PC-9 (cell line): ENCODE results near the gene AAK1.

Experiments used
- EZH2 ChIP-seq: fragments of 200-600 bp; sonication (generic); IDR thresholded peaks from 2 replicates; pipeline ENCODE4 v1.8.0; 2017; ENCODE audit warnings: antibody characterized with exemption, low read depth
- TF ChIP-seq, protein P1 (sequence below): fragments of 200-600 bp; sonication (generic); conservative IDR thresholded peaks from 2 replicates; pipeline ENCODE4 v1.6.1; 2017; ENCODE audit warnings: mixed run types, antibody characterized with exemption, mild to moderate bottlenecking, moderate library complexity

DNA sequence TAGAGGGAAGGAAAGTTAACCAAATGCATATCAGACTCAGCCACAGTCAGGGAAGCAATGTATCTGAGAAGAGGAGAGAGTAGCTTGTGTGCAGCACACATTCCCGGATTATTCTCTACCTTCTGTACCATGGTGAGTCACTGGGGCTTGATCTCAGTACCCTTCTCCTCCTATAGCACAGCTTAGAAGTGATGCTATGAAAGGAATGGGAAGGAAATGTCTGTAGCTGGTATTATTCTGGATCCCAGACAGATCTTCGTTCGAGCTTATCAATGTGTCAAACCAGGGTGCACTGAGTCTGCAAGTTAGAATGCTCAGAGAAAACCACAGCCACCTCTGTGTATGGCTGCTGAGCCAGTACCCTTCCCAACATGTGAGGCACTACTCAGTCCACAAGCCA, 118.3 kb downstream of the AAK1 start:
- TF ChIP-seq, protein P1, sequence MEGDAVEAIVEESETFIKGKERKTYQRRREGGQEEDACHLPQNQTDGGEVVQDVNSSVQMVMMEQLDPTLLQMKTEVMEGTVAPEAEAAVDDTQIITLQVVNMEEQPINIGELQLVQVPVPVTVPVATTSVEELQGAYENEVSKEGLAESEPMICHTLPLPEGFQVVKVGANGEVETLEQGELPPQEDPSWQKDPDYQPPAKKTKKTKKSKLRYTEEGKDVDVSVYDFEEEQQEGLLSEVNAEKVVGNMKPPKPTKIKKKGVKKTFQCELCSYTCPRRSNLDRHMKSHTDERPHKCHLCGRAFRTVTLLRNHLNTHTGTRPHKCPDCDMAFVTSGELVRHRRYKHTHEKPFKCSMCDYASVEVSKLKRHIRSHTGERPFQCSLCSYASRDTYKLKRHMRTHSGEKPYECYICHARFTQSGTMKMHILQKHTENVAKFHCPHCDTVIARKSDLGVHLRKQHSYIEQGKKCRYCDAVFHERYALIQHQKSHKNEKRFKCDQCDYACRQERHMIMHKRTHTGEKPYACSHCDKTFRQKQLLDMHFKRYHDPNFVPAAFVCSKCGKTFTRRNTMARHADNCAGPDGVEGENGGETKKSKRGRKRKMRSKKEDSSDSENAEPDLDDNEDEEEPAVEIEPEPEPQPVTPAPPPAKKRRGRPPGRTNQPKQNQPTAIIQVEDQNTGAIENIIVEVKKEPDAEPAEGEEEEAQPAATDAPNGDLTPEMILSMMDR = no peak
- no peak for TF ChIP-seq EZH2
